Measurements from ENCODE around the gene BEX4. TPM values are rescaled to one million over a fixed set of nuclear protein-coding genes. Genes with fewer than 3 reads are reported as not detected.
"Not testable (repeated sequence)": the region's sequence is repeated elsewhere in the genome, so short reads cannot be mapped to it uniquely, and the experiment has no call there.

BEX4 gene
- total RNA-seq, 2 experiments from 2014 or later: 12.2 to 12.8 TPM

GRCh38 chrX:103235608-103236007 lies 20.7 kb downstream of the BEX4 start:
- POLR2A ChIA-PET, CTCF ChIA-PET: not testable (repeated sequence)

DNA sequence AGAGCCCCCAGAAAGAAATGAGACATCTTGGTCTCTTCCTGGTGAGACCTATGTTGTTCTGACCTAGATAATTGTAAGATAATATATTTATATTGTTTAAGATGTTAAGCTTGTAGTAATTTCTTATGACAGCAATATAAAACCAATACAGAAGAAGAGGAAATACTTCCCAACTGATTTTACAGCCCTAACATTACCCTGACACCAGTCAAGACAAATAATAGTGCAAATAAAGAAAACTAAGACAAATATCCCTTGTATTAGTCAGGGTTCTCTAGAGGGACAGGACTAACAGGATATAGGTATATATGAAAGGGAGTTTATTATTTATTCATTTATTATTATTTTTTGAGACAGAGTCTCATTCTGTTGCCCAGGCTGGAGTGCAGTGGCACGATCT lies 21.4 kb downstream of the BEX4 start:
- POLR2A ChIA-PET: no interaction called here
- CTCF ChIA-PET: no interaction called here

DNA sequence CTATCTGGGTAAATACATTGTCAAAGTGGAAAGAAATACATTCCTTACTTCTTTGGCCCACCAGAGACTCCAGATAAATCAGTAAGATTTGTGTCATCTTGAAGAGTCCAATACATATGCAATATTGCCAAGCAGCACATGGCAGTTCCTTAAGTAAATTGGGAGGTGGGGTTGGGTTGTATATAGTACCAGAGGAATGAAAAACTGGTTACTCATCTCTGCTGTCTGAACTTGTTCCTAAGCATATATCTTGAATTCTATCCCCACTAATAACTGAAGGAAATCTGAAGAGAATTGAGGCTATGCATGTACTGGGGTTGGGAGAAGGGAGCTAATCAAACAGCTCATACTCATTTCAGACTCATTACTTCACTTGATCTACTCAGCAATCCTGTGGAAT lies 25.2 kb downstream of the BEX4 start:
- ChIA-PET CTCF (no interaction called here), POLR2A (no interaction called here)

- ChIA-PET POLR2A (no interaction called here), CTCF (no interaction called here)
Observed at GRCh38 chrX:103248553-103248952, 33.6 kb downstream of the BEX4 start.

DNA sequence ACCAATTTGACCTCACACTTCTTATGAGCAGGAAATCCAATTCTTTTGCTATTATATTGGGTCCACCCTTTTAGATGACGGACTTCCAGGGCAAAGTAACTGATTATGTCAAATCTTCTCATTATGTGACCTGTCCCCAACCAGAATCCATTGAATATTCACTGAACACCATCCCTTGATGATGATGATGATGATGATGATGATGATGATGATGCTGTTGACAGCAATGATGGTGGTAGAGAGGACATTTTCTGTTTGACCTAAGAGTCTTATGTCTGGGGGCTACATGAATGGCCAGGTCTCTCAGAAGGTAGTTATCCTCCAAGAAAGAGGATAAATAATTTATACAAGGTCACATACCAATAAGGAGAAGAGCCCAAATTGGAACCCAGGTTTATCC lies 34.9 kb downstream of the BEX4 start:
- POLR2A ChIA-PET: no interaction called here
- CTCF ChIA-PET: no interaction called here

- CTCF ChIA-PET: interaction anchor here (1.2 kb wide), 1 partner anchor 214 kb away, joined by 3 read pairs; no protein-coding TSS in a partner anchor
Observed at GRCh38 chrX:103250977-103251376, 36.1 kb downstream of the BEX4 start.

GRCh38 chrX:103253608-103254007 lies 38.7 kb downstream of the BEX4 start:
- ChIA-PET POLR2A (interaction anchor here (1.4 kb wide), 1 partner anchor 38 kb away, joined by 3 read pairs; no protein-coding TSS in a partner anchor), CTCF (no interaction called here)

More at GRCh38 chrX:103250977-103251376, 36.1 kb downstream of the BEX4 start:
- POLR2A ChIA-PET: no interaction called here

- POLR2A ChIA-PET: interaction anchor here (1.4 kb wide), 1 partner anchor 39 kb away, joined by 3 read pairs; no protein-coding TSS in a partner anchor
- CTCF ChIA-PET: no interaction called here
Observed at GRCh38 chrX:103254171-103254824, 39.4 kb downstream of the BEX4 start.

DNA sequence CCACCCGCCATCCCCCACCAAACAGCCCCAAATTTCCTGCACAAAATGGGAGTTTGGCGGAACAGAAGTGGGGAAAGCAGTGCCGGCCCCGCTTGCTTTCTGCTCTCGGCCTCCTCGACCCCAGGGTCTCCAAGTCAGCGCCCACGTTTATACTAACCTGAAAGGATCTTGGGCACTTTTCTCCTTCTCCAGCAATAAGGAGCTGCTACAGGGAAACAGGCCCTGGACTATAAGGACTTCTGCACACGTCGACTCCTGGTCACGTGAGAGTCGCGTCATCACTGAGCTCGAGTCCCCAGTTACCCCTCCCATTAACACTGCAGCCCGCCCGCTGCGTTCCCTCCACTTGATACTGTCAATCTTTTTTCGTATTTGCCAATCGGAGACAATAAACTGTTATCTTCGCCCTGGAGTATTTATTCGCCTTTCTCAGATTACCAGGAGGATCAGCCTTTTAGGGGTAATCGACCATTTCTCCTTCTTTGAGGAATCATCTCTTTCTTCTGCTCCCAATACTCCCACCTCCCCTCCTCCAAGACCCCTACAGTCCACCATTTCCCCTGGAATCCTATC lies 40.1 kb downstream of the BEX4 start, which contains the start of gene TCEAL8:
TSS of gene TCEAL8 (minus strand) at position 235 of the 573 bp plus-strand sequence. CDS start 1,176 bp downstream, outside the sequence.
- CTCF ChIA-PET: no interaction called here
- POLR2A ChIA-PET: no interaction called here

GRCh38 chrX:103256651-103257050 lies 41.7 kb downstream of the BEX4 start:
- CTCF ChIA-PET: no interaction called here
- POLR2A ChIA-PET: no interaction called here

DNA sequence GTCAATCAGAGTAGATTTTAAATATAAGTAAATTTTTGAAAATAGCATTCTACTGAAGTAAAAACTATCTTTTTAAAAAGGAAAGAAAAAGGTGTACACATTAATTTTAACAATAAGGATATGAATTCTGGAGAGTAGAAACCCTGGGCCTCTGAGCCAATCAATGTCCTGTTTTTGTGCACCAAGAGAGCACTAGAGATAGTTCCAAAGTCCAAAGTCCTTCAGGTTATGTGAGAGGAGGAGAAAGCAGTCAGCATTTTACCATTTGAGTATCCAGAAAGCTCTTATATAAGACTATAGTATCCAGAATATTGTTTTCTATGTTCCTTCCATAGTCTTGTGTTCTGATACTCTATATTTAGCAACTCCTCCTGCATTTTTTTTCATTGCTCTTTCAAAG lies 43.4 kb downstream of the BEX4 start:
- ChIA-PET CTCF (no interaction called here), POLR2A (no interaction called here)

Other genes with a start within 250 kb of the BEX4 start
- gene BEX1, start 150.9 kb upstream of the BEX4 start, total RNA-seq: under 1 TPM; 0.23 to 0.44 TPM
- gene NXF3, start 122.0 kb upstream of the BEX4 start, total RNA-seq: not detected
- gene TCEAL8, start 40.0 kb downstream of the BEX4 start, total RNA-seq: 10 to 100 TPM; 26.1 to 27.5 TPM
- gene TCEAL5, start 61.6 kb downstream of the BEX4 start, total RNA-seq: not detected
- 1 to 10 TPM; 7.0 to 8.2 TPM for gene BEX2, start 95.9 kb downstream of the BEX4 start, total RNA-seq
- gene TCEAL7, start 115.1 kb downstream of the BEX4 start, total RNA-seq: not detected
- 1 to 10 TPM; 4.4 to 5.5 TPM for gene TCEAL9, start 141.4 kb downstream of the BEX4 start, total RNA-seq
- gene BEX3, start 161.4 kb downstream of the BEX4 start, total RNA-seq: 10 to 100 TPM; 11.7 to 13.0 TPM